GM23338 (cell line): ENCODE measurements around the gene GOLT1A. TPM values are rescaled to one million over a fixed set of nuclear protein-coding genes. Genes with fewer than 3 reads are reported as not detected.

ENCODE experiments used
- ATAC-seq: fragments of 200-7000 bp; cut with Tn5 transposase; 3 replicates; pipeline ENCODE4 v1.9.1; 2020
- DNase-seq: peaks from one replicate; pipeline ENCODE4 v3.0.0-alpha.2; 2015; ENCODE audit warnings: low spot score
- H2AFZ ChIP-seq: fragments of 200-600 bp; sonication (generic); 2 replicates; pipeline ENCODE4 v1.8.0; 2016; ENCODE audit warnings: antibody characterized with exemption, mild to moderate bottlenecking, moderate library complexity
- H3F3A ChIP-seq: fragments of 200-600 bp; sonication (generic); replicated peaks from 2 replicates; pipeline ENCODE4 v1.8.0; 2017; ENCODE audit warnings: antibody characterized with exemption, mixed run types, low read depth
- H3K27ac ChIP-seq: fragments of 200-600 bp; sonication (generic); 2 replicates; pipeline ENCODE4 v1.6.1; 2016; ENCODE audit warnings: low read depth
- H3K27me3 ChIP-seq: fragments of 200-600 bp; sonication (generic); 2 replicates; pipeline ENCODE4 v1.8.0; 2016; ENCODE audit warnings: mild to moderate bottlenecking, mixed run types, moderate library complexity; ENCODE audit not compliant: insufficient read depth
- H3K36me3 ChIP-seq: fragments of 200-600 bp; sonication (generic); 2 replicates; pipeline ENCODE4 v1.8.0; 2016; ENCODE audit warnings: mild to moderate bottlenecking; ENCODE audit not compliant: insufficient read depth
- H3K4me1 ChIP-seq: fragments of 200-600 bp; sonication (generic); 2 replicates; pipeline ENCODE4 v1.8.0; 2016; ENCODE audit warnings: mild to moderate bottlenecking, moderate library complexity; ENCODE audit not compliant: insufficient read depth
- H3K4me2 ChIP-seq: fragments of 200-600 bp; sonication (generic); 2 replicates; pipeline ENCODE4 v1.7.1; 2017; ENCODE audit warnings: mixed run types
- H3K4me3 ChIP-seq: fragments of 200-600 bp; sonication (generic); 2 replicates; pipeline ENCODE4 v1.6.1; 2016; ENCODE audit warnings: mixed run types
- H3K79me2 ChIP-seq: fragments of 200-600 bp; sonication (generic); replicated peaks from 2 replicates; pipeline ENCODE4 v1.8.0; 2017; ENCODE audit warnings: mild to moderate bottlenecking; ENCODE audit not compliant: insufficient read depth
- H3K9me2 ChIP-seq: fragments of 200-600 bp; sonication (generic); 2 replicates; pipeline ENCODE4 v1.8.0; 2017; ENCODE audit not compliant: insufficient read depth
- H4K20me1 ChIP-seq: fragments of 200-600 bp; sonication (generic); replicated peaks from 2 replicates; pipeline ENCODE4 v1.8.0; 2017; ENCODE audit warnings: mild to moderate bottlenecking; ENCODE audit not compliant: insufficient read depth
- H3K27ac Mint-ChIP-seq: 2 replicates; pipeline ENCODE4 v1.8.0; 2020; ENCODE audit warnings: inconsistent platforms, mild to moderate bottlenecking, moderate library complexity, mixed read lengths
- H3K27me3 Mint-ChIP-seq: 3 replicates; pipeline ENCODE4 v1.8.0; 2022; ENCODE audit warnings: low read depth, mild to moderate bottlenecking, moderate library complexity, mixed read lengths, inconsistent platforms; ENCODE audit not compliant: insufficient read depth, poor library complexity
- H3K36me3 Mint-ChIP-seq: 3 replicates; pipeline ENCODE4 v1.8.0; 2021; ENCODE audit warnings: low read depth, mild to moderate bottlenecking, inconsistent platforms, moderate library complexity, mixed read lengths
- H3K4me1 Mint-ChIP-seq: 3 replicates; pipeline ENCODE4 v1.8.0; 2020; ENCODE audit warnings: mild to moderate bottlenecking, inconsistent platforms, mixed read lengths
- H3K4me3 Mint-ChIP-seq: 3 replicates; pipeline ENCODE4 v1.8.0; 2021; ENCODE audit warnings: moderate library complexity, mild to moderate bottlenecking, inconsistent platforms, mixed read lengths
- H3K9me3 Mint-ChIP-seq: 3 replicates; pipeline ENCODE4 v1.8.0; 2020; ENCODE audit warnings: moderate library complexity, mild to moderate bottlenecking, inconsistent platforms, mixed read lengths
- CREB1 ChIP-seq: fragments of 250-450 bp; sonication (Bioruptor Pico); IDR thresholded peaks from 2 replicates; pipeline ENCODE4 v1.5.0; 2020; ENCODE audit warnings: low read depth, mild to moderate bottlenecking, moderate library complexity
- EZH2 ChIP-seq: fragments of 200-600 bp; sonication (generic); IDR thresholded peaks from one replicate; pipeline ENCODE4 v1.8.0; 2017; ENCODE audit warnings: antibody characterized with exemption, mild to moderate bottlenecking, low read depth; ENCODE audit not compliant: unreplicated experiment
- EZH2phosphoT487 ChIP-seq: fragments of 200-600 bp; sonication (generic); IDR thresholded peaks from one replicate; pipeline ENCODE4 v1.8.1; 2018; ENCODE audit warnings: antibody characterized with exemption; ENCODE audit not compliant: unreplicated experiment
- JUNB ChIP-seq: IDR thresholded peaks from one replicate; pipeline ENCODE4 v1.6.1; 2016; ENCODE audit warnings: antibody characterized with exemption; ENCODE audit not compliant: unreplicated experiment
- NANOG ChIP-seq: IDR thresholded peaks from 2 replicates; pipeline ENCODE4 v1.6.1; 2016; ENCODE audit warnings: antibody characterized with exemption, borderline replicate concordance
- POLR2AphosphoS5 ChIP-seq: IDR thresholded peaks from 2 replicates; pipeline ENCODE4 v1.6.1; 2016; ENCODE audit warnings: antibody characterized with exemption, low read depth
- STAT1 ChIP-seq: IDR thresholded peaks from one replicate; pipeline ENCODE4 v1.6.1; 2016; ENCODE audit warnings: antibody characterized with exemption; ENCODE audit not compliant: unreplicated experiment
- ZNF114 ChIP-seq: fragments of 250-450 bp; sonication (Bioruptor Pico); IDR thresholded peaks from 2 replicates; pipeline ENCODE4 v1.5.0; 2020; ENCODE audit warnings: mild to moderate bottlenecking, moderate library complexity
- ZNF331 ChIP-seq: fragments of 250-450 bp; sonication (Bioruptor Pico); IDR thresholded peaks from 2 replicates; pipeline ENCODE4 v1.5.0; 2020; ENCODE audit warnings: low read depth, mild to moderate bottlenecking, moderate library complexity
- polyA plus RNA-seq: library from polyadenylated mRNA; unstranded; fragments of >200 nt; fragmentation: Nextera tagmentation; extraction: Ambion mirVana; gene quantifications from 2 replicates; pipeline ENCODE4 v1.2.1, GENCODE V29; 2016
- total RNA-seq: library from RNA; depleted of rRNA; stranded (reverse); fragments of >200 nt; shearing (Covaris generic); gene quantifications from 2 replicates; pipeline ENCODE4 v1.2.3, GENCODE V29; 2014
- TF ChIP-seq, protein P1 (sequence below): fragments of 250-450 bp; sonication (Bioruptor Pico); IDR thresholded peaks from 2 replicates; pipeline ENCODE4 v1.5.0; 2020; ENCODE audit warnings: mild to moderate bottlenecking, moderate library complexity
- TF ChIP-seq, protein P2 (sequence below), 2 experiments: fragments of 200-600 bp in 1 of 2; sonication (generic) in 1 of 2; conservative IDR thresholded peaks; 2 replicates each; pipeline versions ENCODE4 v1.5.1 to v1.6.1; 2016 to 2017; ENCODE audit warnings: antibody characterized with exemption in 2 of 2, low read depth in 2 of 2, mild to moderate bottlenecking in 2 of 2, moderate library complexity in 1 of 2
- TF ChIP-seq, protein P3 (sequence below): IDR thresholded peaks from one replicate; pipeline ENCODE4 v1.6.1; 2018; ENCODE audit warnings: antibody characterized with exemption; ENCODE audit not compliant: unreplicated experiment
- TF ChIP-seq, protein P4 (sequence below): IDR thresholded peaks from 2 replicates; pipeline ENCODE4 v1.6.1; 2016; ENCODE audit warnings: antibody characterized with exemption

GOLT1A gene
- total and polyA plus RNA-seq, 2 experiments from 2014 or later = 3.0 to 7.2 TPM

DNA sequence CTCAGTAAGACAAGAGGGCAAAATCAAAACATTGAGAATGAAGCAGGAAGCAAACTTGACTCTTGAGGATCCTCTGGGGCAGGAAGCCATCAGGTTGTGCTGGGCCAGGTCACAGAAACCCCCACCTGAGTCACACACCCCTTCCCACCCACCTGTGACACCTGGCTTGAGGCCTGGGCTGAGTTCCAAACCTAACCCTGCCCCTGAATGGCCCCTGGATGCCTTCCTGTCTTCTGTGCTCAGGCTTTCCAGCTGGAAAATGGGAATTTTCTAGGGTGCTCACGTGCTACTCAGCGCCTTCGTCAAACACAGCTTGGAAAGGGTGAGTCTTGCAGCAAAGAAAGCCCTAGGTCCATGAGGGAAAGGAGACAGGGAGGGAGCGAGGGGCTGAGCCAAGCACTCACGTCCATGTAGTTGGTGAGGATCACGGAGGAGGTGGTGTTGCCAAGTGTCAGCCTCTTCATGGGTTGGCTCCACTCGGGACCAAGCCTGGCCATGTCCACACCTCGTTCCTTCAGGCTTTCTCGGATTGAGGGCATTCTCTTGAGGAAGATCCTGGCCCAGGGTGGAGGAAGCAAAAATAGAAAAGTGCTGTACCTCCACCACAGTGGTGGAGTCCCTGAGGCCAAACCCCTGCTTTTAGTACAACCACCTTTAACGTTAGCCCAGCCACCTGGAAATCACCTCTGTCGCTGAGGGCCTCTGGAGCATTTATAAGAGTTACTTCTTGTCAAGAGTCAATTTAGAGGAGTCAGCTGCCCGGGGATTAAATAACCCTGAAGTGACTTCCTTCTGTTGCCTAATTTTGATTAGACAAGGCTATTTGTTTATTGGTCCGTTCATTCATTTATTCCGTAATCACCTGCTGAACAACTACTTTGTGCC lies 51.9 kb downstream of the GOLT1A start:
- no peaks in the 10 kb centered on the region for H3K36me3 Mint-ChIP-seq
- ATAC-seq (no peak), DNase-seq (no peak)
- peaks cover 19% of the 10 kb centered on the region for H3K27me3 Mint-ChIP-seq
- H3F3A ChIP-seq = no peaks in the 10 kb centered on the region
- no peaks in the 10 kb centered on the region for H3K9me3 Mint-ChIP-seq
- no peaks in the 10 kb centered on the region for H4K20me1 ChIP-seq
- H3K4me1 ChIP-seq = no peaks in the 10 kb centered on the region
- H3K4me2 ChIP-seq = no peak overlapping the region
- no peak overlapping the region for H3K27ac ChIP-seq
- H3K27ac Mint-ChIP-seq = no peak overlapping the region
- no peaks in the 10 kb centered on the region for H3K27me3 ChIP-seq
- no peak overlapping the region for H2AFZ ChIP-seq
- TF ChIP-seq ZNF331 (no peak), STAT1 (no peak), POLR2AphosphoS5 (no peak), ZNF114 (CRISPR knock-in tag) (no peak), EZH2 (no peak), JUNB (no peak), EZH2phosphoT487 (no peak), CREB1 (no peak), NANOG (no peak)
- TF ChIP-seq, protein P1, sequence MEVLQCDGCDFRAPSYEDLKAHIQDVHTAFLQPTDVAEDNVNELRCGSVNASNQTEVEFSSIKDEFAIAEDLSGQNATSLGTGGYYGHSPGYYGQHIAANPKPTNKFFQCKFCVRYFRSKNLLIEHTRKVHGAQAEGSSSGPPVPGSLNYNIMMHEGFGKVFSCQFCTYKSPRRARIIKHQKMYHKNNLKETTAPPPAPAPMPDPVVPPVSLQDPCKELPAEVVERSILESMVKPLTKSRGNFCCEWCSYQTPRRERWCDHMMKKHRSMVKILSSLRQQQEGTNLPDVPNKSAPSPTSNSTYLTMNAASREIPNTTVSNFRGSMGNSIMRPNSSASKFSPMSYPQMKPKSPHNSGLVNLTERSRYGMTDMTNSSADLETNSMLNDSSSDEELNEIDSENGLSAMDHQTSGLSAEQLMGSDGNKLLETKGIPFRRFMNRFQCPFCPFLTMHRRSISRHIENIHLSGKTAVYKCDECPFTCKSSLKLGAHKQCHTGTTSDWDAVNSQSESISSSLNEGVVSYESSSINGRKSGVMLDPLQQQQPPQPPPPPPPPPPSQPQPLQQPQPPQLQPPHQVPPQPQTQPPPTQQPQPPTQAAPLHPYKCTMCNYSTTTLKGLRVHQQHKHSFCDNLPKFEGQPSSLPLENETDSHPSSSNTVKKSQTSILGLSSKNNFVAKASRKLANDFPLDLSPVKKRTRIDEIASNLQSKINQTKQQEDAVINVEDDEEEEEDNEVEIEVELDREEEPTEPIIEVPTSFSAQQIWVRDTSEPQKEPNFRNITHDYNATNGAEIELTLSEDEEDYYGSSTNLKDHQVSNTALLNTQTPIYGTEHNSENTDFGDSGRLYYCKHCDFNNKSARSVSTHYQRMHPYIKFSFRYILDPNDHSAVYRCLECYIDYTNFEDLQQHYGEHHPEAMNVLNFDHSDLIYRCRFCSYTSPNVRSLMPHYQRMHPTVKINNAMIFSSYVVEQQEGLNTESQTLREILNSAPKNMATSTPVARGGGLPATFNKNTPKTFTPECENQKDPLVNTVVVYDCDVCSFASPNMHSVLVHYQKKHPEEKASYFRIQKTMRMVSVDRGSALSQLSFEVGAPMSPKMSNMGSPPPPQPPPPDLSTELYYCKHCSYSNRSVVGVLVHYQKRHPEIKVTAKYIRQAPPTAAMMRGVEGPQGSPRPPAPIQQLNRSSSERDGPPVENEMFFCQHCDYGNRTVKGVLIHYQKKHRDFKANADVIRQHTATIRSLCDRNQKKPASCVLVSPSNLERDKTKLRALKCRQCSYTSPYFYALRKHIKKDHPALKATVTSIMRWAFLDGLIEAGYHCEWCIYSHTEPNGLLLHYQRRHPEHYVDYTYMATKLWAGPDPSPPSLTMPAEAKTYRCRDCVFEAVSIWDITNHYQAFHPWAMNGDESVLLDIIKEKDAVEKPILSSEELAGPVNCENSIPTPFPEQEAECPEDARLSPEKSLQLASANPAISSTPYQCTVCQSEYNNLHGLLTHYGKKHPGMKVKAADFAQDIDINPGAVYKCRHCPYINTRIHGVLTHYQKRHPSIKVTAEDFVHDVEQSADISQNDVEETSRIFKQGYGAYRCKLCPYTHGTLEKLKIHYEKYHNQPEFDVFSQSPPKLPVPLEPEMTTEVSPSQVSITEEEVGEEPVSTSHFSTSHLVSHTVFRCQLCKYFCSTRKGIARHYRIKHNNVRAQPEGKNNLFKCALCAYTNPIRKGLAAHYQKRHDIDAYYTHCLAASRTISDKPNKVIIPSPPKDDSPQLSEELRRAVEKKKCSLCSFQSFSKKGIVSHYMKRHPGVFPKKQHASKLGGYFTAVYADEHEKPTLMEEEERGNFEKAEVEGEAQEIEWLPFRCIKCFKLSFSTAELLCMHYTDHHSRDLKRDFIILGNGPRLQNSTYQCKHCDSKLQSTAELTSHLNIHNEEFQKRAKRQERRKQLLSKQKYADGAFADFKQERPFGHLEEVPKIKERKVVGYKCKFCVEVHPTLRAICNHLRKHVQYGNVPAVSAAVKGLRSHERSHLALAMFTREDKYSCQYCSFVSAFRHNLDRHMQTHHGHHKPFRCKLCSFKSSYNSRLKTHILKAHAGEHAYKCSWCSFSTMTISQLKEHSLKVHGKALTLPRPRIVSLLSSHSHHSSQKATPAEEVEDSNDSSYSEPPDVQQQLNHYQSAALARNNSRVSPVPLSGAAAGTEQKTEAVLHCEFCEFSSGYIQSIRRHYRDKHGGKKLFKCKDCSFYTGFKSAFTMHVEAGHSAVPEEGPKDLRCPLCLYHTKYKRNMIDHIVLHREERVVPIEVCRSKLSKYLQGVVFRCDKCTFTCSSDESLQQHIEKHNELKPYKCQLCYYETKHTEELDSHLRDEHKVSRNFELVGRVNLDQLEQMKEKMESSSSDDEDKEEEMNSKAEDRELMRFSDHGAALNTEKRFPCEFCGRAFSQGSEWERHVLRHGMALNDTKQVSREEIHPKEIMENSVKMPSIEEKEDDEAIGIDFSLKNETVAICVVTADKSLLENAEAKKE (CRISPR knock-in tag) = no peak
- TF ChIP-seq, protein P2, sequence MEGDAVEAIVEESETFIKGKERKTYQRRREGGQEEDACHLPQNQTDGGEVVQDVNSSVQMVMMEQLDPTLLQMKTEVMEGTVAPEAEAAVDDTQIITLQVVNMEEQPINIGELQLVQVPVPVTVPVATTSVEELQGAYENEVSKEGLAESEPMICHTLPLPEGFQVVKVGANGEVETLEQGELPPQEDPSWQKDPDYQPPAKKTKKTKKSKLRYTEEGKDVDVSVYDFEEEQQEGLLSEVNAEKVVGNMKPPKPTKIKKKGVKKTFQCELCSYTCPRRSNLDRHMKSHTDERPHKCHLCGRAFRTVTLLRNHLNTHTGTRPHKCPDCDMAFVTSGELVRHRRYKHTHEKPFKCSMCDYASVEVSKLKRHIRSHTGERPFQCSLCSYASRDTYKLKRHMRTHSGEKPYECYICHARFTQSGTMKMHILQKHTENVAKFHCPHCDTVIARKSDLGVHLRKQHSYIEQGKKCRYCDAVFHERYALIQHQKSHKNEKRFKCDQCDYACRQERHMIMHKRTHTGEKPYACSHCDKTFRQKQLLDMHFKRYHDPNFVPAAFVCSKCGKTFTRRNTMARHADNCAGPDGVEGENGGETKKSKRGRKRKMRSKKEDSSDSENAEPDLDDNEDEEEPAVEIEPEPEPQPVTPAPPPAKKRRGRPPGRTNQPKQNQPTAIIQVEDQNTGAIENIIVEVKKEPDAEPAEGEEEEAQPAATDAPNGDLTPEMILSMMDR (conservative IDR thresholded peaks at IDR 0.05; ENCODE audit: low read depth in 2 of 2) = no peak
- TF ChIP-seq, protein P3, sequence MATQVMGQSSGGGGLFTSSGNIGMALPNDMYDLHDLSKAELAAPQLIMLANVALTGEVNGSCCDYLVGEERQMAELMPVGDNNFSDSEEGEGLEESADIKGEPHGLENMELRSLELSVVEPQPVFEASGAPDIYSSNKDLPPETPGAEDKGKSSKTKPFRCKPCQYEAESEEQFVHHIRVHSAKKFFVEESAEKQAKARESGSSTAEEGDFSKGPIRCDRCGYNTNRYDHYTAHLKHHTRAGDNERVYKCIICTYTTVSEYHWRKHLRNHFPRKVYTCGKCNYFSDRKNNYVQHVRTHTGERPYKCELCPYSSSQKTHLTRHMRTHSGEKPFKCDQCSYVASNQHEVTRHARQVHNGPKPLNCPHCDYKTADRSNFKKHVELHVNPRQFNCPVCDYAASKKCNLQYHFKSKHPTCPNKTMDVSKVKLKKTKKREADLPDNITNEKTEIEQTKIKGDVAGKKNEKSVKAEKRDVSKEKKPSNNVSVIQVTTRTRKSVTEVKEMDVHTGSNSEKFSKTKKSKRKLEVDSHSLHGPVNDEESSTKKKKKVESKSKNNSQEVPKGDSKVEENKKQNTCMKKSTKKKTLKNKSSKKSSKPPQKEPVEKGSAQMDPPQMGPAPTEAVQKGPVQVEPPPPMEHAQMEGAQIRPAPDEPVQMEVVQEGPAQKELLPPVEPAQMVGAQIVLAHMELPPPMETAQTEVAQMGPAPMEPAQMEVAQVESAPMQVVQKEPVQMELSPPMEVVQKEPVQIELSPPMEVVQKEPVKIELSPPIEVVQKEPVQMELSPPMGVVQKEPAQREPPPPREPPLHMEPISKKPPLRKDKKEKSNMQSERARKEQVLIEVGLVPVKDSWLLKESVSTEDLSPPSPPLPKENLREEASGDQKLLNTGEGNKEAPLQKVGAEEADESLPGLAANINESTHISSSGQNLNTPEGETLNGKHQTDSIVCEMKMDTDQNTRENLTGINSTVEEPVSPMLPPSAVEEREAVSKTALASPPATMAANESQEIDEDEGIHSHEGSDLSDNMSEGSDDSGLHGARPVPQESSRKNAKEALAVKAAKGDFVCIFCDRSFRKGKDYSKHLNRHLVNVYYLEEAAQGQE = no peak
- TF ChIP-seq, protein P4, sequence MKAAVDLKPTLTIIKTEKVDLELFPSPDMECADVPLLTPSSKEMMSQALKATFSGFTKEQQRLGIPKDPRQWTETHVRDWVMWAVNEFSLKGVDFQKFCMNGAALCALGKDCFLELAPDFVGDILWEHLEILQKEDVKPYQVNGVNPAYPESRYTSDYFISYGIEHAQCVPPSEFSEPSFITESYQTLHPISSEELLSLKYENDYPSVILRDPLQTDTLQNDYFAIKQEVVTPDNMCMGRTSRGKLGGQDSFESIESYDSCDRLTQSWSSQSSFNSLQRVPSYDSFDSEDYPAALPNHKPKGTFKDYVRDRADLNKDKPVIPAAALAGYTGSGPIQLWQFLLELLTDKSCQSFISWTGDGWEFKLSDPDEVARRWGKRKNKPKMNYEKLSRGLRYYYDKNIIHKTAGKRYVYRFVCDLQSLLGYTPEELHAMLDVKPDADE = no peak
- no peak overlapping the region for H3K4me3 Mint-ChIP-seq
- no peaks in the 10 kb centered on the region for H3K9me2 ChIP-seq
- H3K4me3 ChIP-seq = no peak overlapping the region
- H3K4me1 Mint-ChIP-seq = peaks cover 5% of the 10 kb centered on the region; the same call in 1 of the 3 replicates
- no peaks in the 10 kb centered on the region for H3K79me2 ChIP-seq
- H3K36me3 ChIP-seq = no peaks in the 10 kb centered on the region
